Renal pelvis (tissue), 4 donors: ENCODE data around the gene CD247. TPM values are rescaled to one million over a fixed set of nuclear protein-coding genes. Genes with fewer than 3 reads are reported as not detected.

Source experiments
- DNase-seq: peaks from one replicate; pipeline ENCODE4 v3.0.0-alpha.2; 2013
- polyA plus RNA-seq, 3 donors: library from polyadenylated mRNA; unstranded; fragments of 120-200 nt; gene quantifications; one replicate each; pipeline ENCODE4 v1.2.1, GENCODE V29; 2013; ENCODE audit not compliant: insufficient read length in 3 of 3

CD247 gene
- polyA plus RNA-seq, 3 donors, result 0.31 to 0.83 (median 0.44) TPM

DNA sequence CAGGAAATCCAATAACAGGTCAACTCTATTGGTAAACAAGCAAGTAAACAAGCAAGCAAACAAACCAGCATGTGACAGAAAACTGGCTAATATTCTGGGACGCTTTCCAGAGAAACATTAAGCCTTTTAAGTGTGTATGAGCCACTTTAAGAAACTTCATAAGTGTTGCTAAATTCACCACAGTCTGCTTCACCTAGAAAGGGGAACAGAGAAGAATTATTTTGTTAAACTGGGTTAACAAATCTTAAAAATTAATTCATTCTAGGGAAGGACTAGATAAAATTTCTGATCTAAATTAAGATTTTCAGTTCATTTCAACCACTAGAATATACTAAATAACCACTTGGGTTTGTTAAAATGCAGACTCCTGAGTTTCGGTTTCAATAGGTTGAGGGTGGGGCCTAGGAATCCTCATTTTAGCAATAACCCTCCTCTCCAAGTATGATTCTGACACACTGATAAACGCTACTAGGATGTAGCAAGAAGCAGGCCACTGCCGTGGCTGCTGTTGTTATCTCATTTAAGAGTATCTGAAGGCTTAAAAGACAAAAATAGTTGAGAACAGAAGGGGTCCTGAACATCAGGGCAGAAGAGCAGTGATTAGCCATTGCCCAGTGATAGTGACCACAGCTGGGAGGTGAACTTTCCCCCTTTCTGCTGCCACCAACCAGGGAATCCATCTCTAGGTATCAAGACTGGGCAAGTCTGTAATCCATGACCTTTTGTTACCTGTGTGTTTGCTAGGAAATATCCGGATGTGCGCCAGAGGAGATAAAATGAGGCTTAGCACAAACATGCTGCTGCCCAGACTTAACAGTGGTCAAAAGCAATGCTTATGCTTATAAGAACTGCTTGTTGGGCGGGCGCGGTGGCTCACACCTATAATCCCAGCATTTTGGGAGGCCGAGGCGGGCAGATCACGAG lies 24.0 kb upstream of the CD247 start:
- no peak for DNase-seq

DNA sequence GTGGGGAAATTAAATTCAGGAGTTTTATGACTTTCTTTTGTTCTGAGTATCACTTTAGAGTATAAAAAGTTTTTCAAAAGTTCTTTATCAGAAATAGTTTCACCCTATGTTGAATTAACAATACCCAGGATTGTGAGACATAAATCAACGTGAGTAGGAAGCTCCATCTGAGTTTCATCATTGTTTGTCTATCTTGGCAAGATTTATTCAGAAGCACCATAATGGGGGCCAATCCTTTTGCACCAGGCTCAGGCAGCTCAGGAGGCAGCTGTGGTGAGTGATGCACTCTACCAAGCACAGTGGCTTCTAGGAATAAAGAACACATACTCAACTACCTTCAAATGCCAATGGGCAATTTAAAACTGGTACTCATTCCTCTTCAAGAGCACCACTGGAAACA lies 23.3 kb upstream of the CD247 start:
- DNase-seq, result no peak

DNA sequence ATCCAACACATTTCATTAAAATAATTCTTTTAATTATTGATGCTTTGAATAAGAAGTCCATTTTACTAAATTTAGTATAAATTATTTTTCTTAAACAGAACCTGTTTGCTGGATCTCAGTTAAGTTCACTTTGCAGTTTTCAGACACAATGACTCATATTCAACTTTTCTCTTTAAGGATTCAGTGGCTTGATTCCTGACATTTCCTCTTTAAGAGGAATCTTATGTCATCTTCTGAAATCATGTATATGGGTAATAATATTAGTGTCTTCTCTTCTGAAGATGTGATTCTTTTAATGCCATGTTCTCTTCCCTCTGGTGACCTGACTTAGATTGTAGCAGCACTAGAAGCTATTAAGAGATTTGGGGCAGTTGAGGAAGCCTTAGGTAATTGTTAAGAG lies 22.7 kb upstream of the CD247 start:
- DNase-seq, result no peak

DNA sequence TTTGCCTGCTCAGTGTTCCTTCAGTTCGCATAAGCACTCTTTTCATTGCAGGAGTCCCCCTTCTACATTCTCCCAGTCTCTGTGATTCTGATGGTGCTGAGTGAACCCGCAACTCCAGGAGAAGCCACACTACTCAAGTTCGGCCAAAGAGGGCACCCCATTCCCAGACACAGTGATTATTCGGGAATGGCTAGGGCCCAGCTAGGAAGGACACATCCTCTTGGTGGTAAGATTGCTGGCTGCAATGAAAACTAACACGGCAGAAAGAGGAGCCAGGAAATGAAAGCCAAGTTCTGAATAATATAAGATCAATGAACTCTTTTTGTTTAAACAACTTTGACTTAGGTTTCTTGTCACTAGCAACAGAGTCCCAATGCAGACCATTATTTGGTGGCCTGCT lies 20.3 kb upstream of the CD247 start:
- DNase-seq, result no peak

DNA sequence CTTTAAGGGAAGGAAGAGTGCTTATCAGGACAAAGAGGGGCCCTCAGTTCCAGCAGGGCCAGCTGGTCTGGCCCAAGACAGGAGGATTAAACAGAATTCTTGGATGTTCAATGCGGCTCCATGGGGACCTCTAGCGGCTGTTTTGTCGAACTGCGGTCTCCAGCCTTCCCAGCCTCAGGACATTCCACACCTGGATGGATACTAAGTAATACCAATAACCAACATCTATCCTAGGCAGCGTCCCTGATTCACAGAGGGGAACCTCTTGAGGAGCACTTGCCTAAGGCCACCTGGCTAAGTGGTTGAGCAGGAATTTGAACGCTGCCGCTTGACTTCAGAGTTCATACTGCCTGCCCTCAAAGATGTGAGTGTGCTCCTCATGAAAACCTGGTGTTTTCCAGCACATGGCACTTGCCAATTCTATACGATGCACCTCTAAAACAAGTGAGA lies 15.5 kb upstream of the CD247 start:
- DNase-seq, result peak; percentile 70

DNA sequence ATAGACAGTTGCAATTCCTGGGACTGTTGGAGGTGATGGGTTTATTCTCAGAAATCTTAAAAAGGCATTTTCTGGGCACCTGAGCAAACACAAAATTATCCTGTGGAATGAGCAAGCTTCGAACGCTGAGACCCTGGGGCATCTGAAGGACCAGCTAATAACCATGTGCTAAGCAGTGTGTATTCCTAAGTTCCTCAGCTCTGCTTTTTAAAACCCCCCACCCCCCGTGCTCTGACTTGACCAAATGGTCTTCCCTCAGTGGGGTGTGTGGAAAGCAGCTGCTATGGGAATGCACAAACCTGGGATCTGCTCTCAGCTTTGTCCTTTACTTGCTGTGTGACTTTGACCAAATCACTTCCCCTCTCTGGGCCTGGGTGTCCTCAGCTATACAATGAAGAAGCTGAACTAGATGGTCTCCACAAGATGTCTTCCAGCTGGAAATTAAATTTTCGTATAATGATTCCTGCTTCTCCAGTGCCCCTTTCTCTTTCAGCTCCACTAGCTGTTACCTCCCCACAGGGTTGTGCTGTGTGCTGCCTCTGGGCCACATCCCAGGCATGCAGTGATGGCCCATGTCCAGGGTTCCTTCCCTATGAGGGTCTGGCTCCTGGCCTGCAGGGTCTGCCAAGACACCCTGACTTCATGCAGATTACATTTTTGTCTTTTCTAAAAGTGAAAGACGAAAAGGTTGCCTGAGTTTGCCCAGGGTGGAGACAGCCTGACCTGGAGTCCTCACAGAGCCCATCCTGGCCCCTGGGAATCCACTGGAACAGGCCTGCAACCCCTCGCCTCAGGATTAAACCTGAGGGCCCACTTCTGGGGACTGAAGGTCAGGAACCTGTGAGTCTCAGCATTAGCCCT lies 14.9 kb upstream of the CD247 start:
- DNase-seq, result no peak

DNA sequence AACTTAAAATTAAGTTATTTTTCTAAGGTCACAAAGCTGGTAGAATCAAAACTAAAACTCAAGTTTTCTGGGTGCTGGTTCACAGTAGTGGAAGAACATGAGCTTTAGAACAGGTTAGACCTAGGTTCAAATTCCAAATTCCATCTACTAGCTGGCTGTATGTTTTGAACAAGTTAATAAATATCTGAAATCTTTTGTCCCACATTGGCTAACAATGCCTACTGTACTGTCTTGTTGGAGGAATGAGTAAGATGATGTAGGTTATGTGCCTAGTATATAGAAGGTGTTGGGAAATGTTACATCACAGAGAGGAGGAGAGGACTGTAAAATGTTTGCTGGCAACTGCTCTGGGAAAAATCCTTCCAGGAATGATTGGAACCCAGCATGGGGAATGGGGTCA lies 14.0 kb upstream of the CD247 start:
- no peak for DNase-seq

DNA sequence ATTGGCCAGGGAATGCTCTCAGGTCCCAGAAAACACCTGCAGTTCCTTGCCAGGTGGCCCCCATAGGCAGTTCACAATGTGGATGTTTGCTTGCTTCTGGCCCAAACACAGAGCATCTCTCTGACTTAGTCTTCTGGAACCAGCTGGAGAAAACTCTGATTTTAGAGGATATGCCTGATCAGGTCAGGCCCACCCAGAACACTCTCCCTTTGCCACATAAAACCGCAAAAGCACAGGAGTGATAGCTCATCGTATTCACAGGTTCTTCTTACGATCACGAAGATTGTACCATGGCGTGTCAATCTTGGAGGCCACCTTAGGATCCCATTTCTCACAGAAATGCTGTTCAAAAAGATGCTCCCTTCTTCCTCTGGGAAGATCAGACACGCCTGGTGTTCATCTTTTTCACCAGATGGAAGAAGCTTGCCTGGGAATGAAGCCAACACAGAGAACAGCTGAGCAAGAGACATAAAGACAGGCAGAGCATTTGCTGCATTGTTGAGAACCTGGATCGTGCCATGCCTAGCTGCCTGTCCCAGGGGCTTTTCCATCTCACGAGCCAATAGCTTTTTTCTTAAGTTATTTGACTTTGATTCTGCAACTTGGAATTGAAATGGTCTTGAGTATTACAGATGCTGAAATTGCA lies 11.6 kb upstream of the CD247 start:
- no peak for DNase-seq

DNA sequence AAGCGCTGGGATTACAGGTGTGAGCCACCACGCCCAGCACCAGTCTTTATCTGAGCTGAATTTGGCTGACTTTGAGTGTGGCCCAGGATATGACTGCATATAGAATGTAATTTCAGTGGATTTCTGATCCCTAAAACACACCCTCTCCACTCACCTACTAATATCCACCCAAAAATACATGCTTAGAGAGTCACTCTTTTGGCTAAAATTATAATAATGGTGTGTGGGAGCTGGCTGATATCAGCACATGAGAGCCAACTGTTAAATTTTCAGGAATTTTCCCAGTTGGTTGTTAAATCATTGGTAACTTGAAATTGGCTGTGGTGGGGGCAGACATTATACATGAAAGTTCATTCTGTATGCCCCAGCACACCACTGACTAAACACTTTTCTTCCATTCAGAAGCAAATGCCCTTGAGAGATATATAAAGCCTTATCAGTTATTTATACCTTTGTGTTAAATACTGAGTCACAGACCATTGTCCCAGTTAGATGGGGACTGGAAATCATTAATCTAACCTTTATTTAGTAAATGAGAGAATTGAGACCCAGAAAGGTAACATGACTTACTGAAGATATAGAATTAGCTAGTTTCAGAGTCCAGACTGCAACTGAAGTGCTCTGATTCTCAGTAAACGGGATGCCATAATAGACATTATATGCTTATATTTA lies 9.9 kb upstream of the CD247 start:
- no peak for DNase-seq

DNA sequence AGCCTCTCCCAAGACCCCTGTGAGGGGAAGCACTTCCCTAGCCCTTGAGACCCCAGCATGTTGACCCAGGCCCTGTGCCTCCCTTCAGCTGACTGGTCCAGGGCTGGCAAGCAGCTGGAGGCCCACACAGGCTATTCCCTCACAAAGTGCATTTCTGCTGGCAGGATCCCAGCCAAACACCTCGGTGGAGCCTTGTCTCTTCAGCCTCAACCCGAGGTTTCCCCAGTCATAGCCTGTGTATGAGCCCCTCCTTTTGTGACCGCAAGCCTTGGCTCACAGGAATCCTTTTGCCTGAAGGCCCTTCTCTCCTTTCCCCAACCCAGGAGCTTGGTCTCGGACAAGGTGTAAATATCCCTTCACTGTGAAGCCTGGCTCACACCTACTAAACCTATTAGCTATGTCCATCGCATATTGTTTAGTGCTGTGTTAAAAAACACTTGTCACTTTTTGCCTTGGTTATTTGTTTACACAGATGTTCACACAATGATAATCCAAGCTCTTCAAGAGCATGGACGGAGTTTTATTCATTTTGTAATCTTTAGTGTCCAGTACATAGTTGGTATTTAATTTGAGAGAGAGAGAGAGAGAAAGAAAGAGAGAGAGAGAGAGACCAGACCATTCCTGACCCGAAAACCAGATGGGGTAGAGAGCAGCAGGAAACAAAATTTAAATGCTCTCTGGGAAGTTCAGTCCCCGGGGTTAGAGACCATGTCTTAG lies 8.5 kb upstream of the CD247 start:
- no peak for DNase-seq

DNA sequence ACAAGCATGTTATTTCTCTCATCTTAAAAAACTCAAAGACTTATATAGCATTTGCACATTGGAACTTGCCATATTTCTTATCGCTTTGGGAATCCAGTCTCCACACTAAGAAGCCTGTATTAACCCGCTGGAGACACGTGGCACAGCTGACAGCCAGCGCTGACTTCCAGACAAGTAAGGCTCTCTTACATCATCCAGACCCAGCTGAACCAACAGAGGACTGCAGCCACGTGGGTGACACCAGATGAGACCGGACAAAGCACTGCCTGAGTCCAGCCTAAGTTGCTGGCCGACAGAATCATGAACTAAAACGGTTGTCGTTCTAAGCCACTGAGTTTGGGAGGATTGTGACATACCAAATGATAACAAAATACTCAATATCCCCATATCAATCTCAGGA lies 6.3 kb upstream of the CD247 start:
- DNase-seq, result no peak

DNA sequence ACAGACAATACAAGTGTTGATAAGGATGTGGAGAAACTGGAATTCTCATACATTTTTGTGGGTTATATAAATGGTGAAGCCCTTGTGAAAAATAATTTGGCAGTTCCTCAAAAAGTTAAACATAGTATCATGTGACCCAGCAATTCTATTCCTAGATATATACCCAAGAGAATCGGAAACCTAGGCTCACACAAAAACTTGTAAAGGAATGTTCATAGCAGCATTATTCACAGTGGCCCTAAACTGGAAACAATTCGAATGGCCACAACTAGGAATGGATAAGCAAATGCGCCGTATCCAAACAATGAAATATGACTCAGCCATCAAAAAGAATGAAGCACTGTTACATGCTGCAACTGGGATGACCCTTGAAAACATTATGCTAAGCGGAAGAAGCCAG lies 3.9 kb upstream of the CD247 start:
- DNase-seq, result no peak

DNA sequence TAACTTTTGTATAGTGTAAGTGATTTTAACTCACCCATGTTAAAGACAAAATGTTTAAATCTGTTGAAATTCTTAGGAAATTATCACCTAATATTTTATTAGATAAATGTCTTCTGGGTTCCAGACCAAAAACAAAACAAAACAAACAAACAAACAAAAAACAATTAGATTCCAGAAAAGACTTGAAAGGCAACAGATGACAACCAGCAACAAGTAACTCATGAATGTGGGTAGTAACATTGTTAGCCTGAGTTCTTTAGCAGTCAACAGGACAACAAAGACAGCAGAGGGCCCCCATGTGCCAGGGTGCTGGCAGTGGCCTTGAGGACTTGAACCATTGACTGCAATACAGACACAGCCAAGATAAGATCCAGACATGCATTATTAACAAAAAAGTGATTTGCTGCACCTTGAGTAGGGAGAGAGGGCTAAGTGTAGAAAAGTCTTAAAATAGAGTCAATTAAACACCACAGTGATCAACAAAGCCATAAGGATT lies 2.4 kb upstream of the CD247 start:
- DNase-seq, result no peak

DNA sequence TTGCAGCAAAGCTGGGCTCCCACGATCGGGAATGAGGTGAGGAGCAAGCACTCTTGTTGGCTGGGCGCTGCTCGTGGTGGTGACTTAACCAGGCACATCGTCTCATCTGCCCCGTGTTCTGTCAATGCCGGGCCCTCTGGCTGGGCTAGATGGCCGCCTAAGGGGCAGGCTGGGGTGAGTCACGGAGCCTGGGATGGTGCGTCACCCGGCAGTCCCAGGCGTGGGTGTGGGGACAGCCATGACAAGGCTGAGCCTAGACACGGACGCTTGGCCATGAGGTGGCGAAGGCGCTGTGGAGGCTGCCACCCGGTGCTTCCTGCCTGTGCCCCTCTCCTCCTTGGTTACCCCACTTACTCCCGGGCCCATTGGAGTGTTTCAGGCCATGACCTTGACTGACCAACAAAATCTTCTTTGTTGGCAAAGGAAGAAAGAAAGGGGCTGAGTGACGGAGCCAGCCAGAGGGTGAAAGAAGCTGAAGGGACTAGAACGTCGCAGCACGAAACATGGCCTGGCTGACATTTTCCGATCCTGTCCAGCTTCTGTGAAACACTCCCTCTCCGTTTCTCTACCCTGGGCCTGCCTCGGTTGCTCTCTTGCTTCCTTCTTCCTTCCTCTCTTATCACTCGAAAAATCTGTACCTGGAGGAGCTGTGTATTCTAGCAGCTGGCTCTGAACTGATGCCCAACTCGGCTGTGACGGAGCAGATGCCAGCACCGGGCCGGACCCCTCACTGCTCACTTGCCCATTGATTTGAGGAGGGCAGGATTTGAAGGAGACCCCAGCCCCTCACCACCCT lies 596 bp downstream of the CD247 start:
- no peak for DNase-seq

DNA sequence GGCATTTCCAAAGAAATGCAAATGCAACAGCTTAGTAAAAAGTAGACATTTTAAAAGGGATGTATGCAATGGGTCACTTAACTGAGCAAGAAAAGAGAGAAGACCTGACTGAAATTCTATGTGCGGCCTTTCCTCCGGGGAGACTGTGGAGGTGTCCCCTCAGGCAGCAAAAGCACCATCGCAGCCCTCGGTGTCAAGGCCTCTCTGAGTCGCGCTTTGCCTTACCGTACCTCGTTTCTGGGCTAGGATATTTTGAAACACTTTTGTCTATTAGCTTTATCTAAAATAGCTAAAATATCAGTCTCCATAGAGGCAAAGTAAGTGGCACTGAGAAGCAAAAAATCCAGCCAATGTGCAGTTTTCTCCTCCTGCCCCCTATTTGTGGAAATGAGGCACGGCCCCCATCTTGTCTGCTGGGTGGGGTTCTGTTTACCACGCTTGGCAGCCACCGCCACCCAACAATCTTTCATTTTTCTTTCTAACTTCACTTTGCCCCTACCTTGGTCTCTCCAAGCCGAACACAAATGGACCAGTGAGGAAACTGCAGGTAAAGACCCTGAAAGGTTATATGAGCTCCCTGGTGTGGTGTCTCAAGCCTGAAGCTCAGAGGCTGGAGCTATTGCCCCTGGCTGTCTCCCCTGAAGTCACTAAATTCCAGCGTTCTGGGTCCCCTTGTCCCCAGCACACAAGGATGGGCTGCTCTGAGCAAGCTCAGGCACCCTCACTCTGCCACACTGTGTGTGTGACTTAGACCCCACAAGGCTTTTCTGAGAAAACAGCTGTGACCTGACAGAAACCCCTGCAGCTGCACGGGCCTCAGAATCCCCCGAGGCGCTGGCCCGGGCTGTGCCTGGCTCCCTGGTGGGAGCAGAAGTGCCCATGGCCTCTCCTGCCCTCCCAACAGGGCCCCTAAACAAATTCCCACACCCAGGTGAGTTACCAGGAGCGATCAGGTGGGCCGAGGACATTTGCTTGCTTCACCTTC lies 1.6 kb downstream of the CD247 start:
- DNase-seq, result no peak

DNA sequence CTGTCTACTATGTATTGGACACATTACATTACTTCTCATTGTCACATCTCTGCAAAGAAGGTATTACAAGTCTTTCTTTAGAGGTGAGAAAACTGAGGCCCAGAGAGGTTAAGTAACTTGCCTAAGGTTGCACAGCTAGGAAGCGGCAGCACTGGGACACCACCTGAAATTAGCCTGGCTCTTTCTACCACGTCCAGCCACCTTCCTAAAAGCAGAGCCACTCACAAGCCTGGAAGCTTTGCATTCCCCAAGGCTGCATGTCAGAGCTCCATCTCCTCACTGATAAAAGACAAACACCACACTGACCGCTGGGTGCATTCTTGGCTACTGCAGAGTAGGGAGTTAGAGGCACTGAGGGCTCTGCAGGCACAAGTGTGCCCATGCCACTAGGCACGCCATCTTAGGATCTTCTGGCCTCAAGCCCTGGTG lies 2.4 kb downstream of the CD247 start:
- DNase-seq, result no peak

DNA sequence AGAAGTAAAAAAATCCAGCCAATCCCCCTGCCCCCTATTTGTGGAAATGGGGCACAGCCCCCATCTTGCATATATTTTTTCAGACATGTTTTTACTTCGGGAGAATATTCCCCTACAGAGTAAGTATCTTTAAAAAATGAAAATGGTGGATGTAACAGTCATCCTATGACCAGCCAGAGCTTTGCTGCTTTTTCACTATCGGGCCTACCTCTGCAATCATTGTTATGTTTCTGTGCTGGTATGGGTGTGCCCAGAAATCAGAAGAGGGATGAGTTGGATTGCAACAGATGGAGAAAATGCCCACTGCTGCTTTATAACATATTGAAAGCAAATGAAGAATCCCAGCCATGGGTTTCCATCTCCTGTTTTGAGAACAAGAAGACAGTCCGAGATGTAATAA lies 2.9 kb downstream of the CD247 start:
- no peak for DNase-seq

DNA sequence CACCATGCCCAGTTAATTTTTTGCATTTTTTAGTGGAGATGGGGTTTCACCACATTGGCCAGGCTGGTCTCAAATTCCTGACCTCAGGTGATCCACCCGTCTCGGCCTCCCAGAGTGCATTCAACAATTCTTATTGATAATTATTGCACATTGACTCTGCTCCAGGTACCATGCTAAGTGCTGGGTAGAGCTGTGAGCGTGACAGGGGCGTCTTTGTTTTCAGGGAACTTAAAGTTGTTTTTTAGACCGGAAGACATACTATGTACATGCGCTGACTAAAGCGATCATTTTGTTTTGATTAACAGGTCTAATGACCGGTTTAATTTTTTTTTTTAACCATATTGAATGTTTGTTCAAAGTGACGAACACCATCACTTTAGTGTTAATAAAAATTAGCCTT lies 4.0 kb downstream of the CD247 start:
- no peak for DNase-seq
